GM21737 (cell line): ENCODE measurements around the gene SLC35F3.
"Not testable (repeated sequence)": the region's sequence is repeated elsewhere in the genome, so short reads cannot be mapped to it uniquely, and the experiment has no call there.

Source experiments
- ATAC-seq: cut with Tn5 transposase; IDR thresholded peaks from one replicate; pipeline ENCODE4 v1.9.1; 2021; ENCODE audit warnings: mild to moderate bottlenecking, moderate library complexity; ENCODE audit not compliant: unreplicated experiment

SLC35F3 gene

DNA sequence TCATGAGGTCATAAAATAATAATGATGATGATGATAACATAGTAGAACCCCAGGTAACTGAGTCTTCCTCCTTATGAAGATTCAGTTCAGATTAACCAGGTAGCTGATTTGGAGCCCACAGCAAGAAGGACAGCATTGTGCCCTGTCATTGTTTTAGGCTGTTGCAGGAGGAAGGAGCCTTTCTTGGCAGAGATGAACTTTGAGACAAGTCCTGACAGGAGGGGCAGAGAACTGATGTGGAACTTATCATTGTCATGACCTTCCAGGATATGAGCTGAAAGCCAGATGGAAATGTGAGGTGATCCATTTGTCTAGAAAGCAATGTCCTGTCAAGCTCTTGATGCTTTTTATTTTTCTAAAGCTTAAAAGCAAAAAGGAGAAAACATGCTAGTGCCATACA, 336.2 kb downstream of the SLC35F3 start:
- ATAC-seq, result no peak

DNA sequence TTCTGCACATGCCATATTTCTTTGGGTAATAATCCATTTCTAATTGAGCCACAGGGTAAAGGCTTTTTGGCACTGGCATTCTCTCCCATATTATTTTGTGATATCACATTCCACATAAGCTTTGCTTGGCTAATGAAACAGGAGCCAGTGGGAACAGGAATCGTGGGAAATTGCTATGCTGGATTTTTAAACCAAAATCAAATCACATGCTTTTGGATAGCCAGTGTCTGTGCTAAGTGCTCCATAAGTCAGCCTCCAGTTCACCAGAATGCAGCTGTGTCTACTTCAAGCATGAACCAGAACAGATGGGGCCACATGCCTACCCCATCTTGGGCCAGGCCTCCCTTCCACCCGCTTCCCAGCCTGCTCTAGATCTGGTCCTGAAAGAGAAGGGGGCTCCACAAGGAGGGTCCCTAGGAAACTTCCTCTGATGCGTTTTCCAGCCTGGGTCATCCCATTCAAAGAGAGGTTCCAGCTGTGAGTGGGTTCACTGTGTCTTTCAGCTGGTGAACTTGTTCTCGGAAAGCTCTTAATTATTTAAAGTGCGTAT, 337.5 kb downstream of the SLC35F3 start:
- ATAC-seq, result no peak

DNA sequence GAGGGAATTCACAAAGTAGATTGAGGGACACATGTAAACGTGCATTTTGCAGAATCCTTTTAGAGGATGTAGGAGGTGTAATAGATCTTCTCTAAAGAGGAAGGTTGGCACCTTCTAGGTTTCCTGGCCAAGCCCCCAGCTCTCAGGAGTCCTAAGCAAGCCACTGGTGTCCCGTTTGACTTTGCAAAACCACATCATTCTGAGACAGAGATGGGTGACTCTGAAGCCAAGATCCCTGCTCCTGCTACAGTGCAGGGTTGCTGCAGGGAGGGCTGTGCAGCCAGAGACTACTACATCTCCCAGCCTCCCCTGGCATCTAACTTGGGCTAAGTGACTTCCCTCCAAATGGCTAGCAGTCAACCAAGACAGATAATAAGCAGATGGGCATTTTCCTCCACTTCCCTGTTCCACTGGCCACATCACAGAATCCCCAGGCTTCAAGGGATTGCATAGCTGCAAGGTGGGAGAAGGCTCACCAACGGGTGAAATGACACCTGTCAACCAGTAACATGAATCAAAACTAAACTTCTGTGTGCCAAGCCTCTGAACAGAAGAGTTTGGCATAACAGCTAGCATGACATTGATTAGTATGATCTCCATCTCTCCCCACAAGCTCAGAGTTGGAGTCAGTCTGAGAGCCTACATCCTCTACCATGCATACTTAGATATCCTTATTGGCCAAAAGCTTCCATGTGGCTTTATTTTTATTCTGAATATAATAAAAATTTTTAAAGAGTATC, 339.2 kb downstream of the SLC35F3 start:
- ATAC-seq, result no peak

DNA sequence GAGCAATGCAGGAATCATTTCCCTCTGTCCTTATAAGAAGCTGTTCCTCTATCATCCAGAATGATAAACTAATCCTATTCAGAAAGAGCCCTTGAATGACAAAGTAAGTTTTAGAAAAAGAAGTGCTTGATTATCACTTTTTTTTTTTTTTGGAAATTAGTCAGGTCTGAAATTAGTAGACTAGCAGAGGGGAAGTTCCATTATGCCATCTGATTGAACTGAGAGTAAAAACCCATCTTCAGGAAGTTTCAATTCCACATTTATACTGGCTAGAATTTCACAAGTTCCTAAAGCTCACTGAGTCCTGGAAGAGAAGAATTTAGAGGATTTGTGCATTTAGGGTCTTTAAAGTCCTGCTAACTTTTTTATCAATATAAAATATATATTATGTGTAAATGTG, 340.0 kb downstream of the SLC35F3 start:
- no peak for ATAC-seq

DNA sequence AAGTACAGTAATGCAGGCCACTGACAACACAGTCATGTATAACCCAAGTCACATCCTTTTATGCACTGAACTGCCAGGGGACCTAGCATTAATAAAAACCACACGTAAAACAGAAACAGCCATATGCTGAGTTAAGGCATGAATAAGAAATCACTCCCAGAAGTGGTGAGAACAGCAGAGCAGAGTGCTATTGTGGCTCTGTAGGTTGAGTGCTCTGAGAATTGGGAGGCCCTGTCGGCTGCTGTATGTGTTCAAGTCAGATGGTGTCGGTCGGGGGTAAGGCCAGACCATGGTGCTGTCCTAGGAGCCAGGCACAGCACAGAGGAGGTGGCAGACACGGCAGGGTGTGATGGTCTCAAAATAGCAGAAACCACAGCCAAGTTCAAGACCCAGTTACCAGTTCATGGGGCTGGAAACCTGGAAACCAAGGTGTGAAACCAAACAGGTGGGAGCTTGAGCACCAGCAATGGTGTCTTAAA, 342.2 kb downstream of the SLC35F3 start:
- peak; percentile 85 for ATAC-seq

DNA sequence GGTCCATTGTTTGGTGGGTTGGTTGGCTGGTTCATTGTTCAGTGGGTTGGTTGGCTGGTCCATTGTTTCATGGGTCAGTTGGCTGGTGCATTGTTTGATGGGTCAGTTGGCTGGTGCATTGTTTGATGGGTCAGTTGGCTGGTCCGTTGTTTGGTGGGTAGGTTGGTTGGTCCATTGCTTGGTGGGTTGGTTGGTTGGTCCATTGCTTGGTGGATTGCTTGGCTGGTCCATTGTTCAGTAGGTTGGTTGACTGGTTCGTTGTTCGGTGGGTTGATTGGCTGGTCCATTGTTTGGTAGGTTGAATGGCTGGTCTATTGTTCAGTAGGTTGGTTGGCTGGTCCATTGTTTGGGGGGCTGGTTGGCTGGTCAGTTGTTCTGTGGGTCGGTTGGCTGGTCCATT, 343.3 kb downstream of the SLC35F3 start:
- ATAC-seq, result not testable (repeated sequence)

DNA sequence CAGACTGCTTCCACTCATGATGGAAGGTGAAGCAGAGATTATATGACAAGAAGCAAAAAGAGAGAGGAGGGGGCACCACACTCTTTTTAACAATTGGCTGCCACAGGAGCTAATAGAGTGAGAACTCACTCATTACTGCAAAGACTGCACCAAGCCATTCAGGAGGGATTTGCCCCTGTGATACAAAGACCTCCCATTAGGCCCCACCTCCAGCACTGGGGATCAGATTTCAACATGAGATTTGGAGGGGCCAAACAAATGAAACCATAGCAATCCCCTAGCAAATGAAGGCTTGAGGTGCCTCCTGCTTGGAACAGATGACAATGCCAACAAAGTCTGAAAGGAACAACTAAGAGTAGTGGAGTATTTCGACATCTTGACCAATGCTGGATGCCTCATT, 346.3 kb downstream of the SLC35F3 start:
- no peak for ATAC-seq

DNA sequence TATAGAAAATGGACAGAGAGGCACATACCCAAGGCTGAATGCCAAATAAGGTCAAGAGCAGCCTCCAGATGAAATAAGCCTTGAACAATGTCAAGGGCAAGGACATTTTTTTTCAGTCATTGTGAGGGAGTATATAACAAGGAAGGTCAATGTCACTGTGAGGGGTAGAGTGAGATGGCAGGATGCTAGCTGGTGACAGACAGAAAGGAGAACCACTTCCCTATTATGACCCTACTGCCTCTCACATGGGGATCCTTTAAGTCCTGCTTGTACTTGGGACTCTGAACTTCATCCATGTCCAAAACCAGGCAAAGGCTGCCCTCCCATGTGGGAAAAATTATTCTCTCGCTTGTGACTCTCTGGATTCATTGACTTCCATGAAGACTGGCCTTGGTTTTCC, 349.3 kb downstream of the SLC35F3 start:
- ATAC-seq, result no peak

DNA sequence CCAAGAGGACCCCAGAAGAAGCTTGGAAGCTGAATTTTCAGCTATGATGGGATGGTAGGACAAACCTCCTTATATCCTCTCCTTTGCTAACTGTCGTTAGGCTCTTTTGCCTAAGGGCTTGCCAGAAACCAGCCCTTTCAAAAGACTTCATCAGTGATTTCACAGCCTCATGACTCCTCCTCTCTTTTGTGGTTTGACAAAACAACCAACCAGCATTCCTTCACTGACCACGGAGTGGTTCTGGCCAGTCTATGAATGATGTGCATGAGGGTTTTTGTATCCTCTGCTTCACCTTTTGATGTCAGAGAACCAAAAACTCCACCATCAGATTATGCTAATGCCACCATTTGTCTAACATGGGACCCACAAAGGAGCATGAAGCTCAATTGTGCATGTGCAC, 351.9 kb downstream of the SLC35F3 start:
- ATAC-seq, result no peak

DNA sequence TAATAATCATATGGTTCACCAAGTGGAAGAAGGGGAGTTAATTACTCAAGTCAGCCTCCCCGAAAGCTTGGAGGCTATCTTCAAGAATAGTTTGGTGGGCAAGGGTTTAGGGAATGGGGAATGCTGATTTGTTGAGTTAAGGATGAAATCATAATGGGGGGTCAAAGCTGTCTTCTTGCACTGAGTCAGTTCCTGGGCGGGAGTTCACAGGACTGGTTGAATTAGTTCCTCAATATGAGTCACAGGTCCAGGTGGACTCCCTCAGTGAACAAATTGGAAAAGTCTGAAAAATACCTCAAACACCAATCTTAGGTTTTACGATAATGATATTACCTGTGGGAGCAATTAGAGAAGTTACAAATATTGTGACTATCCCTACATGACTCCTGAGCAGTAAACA, 353.6 kb downstream of the SLC35F3 start:
- no peak for ATAC-seq

DNA sequence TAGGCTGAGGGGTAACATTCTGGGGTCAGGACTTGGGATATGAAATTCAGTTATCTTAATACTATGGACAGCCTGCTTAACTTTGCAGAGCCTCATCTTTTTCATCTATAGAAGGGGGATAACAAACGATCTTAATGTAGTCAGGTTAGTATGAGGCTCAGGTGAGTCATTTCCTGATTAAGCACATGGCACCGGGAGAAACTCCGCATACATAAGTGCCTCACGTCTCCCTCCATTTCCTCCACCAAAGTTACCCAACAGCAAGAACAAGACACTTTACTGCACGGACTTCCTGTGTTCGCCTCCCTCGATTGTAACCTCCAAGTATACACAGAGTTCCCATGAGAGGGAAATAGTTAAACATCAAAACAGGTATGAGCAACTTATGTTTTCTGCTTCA, 356.1 kb downstream of the SLC35F3 start:
- ATAC-seq, result no peak

DNA sequence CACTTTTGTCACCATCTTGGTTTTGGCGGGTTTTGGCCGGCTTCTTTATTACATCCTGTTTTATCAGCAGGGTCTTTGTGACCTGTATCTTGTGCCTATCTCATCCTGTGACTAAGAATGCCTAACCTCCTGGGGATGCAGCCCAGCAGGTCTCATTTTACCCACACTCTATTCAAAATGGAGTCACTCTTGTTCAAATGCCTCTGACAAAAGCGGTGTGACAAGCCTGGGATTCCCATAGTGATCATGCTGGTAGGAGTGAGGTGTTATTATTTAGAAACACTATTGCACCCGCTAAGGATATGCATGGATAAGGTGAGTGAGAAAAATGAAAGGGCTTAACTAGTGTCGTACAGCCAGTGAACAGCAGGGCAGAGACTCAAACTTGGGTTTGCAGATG, 357.1 kb downstream of the SLC35F3 start:
- no peak for ATAC-seq

DNA sequence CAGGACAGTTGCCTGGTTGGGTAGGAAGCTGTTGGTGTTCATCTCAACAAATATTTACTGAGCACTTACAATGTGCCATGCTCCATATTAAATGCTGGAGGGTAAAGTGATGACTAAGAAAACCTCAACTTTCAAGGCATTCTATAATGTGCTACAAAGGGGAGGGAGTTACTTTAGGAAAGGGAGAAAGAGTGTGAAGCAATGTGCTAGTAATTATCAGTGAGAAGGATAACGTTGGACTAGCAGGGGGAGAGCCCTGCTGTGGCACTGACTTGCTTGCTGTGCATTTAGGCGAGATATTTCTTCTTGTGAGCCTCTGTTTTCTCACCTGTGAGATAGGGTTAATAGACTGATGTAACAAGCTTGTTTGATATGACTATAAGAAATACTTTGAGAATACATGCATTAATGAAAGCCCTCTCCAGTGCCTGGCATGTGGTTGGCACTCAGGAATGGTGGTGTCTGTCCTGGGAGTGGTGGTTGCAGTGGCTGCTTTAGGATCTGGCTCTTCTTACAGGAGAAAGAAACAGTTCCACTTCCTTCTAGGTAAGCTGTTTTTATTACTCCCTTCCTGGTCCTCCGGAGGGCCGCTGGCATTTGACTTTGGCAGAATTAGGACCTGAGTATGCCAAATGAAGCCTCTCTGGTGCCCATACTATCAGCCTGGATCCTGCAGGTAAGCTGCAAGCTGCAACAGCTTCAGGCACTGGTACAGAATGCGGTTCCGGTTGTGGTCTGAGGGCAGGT, 357.7 kb downstream of the SLC35F3 start:
- ATAC-seq, result no peak

DNA sequence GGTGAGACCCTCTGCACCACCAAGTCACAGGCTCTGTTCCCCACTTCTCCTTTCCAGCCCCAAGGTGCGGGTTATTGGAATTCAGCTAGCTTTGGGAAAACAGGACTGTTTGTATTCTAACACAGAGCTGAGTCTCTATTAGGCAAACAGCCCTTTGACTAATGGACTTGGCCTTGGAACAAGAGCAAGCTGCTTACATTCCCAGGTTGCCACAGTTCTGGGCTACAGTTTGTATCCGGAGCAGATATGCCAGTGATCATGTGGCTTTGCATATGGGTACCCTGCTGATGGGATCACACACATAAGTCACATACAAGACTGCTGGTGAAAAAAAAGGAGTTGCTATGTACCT, 358.3 kb downstream of the SLC35F3 start:
- no peak for ATAC-seq

DNA sequence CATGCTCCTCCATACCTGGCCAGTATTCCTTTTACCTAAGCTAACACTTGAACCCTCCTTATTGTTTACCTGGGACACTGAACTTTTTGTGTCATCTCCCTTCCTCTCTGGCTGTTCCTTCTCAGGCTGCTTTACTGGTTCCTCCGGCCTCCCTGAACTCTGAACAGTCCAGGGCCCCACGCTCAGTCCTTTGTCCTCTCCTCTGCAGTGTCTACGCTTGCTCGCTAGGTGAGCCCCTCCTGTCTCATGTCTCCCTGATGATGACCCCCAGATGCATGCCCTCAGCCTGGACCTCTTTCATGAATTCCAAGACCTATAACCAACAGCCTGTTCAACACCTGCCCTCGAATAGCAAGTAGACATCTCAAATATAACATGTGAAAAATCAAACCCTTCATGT, 360.4 kb downstream of the SLC35F3 start:
- ATAC-seq, result no peak

DNA sequence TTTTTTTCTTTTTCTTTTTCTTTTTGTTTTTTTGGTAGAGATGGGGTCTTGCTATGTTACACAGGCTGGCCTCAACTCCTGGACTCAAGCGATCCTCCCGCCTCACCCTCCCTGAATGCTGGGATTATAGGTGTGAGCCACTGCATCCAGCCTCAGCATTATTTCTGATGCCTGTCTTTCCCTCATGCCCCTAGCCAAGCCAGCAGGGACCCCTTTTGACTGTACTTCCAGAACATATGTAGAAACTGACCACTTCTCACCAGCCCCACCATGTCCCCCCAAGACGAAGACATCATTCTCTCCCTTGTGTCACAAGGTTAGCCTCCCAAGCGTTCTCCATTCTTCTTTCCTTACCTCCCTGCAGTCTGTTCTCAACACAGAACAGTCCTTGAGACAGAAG, 360.8 kb downstream of the SLC35F3 start:
- no peak for ATAC-seq

DNA sequence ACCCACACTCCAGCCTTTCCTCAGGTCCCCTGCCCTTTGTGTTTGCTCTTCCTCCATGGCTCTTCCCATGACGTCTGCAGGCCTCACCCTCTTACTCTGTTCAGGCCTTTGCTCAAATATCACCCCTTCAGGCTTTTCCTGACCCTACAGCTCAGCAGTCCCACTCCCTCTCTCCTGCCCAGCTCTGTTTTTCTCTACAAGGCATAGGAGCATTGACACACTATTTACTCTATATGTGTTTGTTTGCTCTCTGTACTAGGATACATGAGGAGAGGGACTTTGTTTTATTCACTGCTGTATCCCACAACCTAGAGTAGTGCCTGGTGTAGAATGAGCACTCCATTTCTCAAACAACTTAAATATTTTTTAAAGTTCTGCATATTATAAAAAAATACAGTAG, 361.4 kb downstream of the SLC35F3 start:
- no peak for ATAC-seq

DNA sequence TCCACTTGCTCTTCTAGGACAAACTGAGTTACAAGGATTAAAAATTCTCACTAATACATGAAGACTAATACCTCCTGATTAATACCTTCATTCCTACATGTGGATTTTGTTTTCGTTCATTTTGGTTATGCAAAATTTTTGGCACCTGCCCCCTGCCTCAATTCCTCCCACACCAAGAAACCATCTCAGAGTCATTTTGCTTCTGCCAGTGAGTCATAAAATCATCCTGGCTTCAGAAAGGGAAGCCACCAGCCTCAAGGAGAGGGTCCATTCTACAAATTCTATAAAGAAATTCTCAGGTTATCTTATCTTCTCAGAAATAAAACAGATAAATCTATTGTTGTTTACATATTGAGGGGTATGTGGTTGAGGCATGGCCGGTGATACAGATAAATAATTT, 365.6 kb downstream of the SLC35F3 start:
- ATAC-seq, result no peak

DNA sequence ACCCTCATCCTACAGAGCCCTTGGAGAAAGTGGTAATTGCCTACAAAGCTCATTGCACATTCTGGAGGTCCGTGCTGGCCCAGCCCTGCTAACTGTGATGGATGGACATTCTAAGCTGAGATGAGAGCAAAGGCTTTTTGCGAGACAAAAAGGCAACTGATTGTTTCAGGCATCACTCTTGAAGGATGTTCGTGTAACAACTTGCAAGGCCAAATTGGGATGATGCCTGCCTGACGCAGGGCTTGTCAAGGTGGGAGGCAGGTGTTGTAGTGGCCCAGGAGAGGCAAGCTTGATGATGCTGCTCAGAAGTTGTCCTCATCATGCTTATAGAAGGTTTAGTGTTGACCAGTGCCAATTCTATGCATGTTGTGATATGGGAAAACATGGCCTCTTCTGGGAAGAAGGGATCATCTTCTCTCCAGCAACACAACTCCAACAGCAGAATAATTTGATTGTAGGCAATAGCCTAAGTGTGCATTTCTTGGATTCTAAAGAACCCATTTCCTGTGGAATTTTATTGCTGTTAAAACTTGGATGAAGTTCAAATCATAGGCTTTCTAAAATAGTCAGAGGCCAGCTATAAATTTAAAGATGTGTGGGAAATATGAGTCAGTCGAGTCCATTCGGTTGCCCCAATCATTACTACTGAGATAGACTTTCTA, 366.2 kb downstream of the SLC35F3 start:
- ATAC-seq, result no peak

DNA sequence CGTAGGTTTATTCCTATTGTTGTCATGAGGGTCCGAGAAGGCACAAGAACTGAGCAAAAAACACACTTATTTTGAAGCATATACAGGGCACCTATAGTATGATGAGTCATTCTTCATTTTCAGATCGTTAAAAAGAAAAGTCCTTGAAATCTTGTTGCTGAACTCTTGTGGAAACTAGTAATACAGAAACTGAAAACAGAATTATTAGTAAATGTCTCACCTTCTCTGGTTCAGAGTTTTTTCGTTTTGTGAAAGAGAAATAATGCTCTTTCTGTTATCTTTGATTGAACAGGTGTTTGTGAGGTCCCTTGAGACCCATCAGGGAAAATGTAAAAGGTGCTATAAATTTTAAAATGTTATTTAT, 366.7 kb downstream of the SLC35F3 start:
- ATAC-seq, result peak; percentile 95

DNA sequence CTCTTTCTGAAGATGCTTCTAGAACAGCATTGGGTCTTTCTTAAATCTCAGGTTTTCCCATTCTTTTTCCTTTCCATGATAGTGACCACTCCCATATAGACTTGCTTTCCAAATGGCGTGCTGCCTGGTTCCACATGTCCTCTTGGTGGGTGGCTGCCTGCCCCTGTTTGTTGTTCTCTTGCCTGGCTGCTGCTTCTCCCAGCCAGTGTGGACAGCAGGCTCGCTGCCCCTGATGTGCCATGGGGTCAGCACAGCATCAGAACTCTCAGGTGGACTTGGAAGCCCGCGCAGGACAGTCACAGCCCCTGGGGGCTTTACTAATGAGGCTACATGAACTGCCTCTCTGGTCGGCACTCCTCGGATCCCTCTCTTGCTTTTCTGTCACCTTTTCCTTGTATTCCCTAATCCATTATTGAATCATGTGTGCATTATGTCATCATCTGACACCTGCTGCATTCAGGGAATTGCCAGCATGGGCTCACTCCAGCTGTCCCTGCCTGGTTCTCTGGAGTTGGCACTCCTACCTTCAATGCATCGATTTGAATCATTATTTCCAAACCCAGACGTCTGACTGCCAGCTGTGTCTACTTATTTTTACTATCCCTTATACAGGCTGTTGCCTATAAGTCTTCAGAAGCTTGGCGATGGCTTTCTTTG, 368.3 kb downstream of the SLC35F3 start:
- ATAC-seq, result no peak
